ENCODE results near the gene CRTAC1.

The CRTAC1 gene

GRCh38 chr10:97974526-97975525 is 55.6 kb downstream of the CRTAC1 start:
- DNase-seq (ENCODE audit: low read depth), result no peak

GRCh38 chr10:97974100-97974499 is 56.3 kb downstream of the CRTAC1 start:
- no peak for DNase-seq (ENCODE audit: low read depth)

- DNase-seq (ENCODE audit: low read depth), result no peak
These were observed 60.8 kb downstream of the CRTAC1 start for GRCh38 chr10:97969538-97970079.

- DNase-seq (ENCODE audit: low read depth), result no peak
These were observed 65.7 kb downstream of the CRTAC1 start for GRCh38 chr10:97964748-97965147.

GRCh38 chr10:97961945-97962344 is 68.5 kb downstream of the CRTAC1 start:
- no peak for DNase-seq (ENCODE audit: low read depth)

GRCh38 chr10:97960269-97961056 is 70.0 kb downstream of the CRTAC1 start:
- no peak for DNase-seq (ENCODE audit: low read depth)

- no peak for DNase-seq (ENCODE audit: low read depth)
These were observed 81.0 kb downstream of the CRTAC1 start for GRCh38 chr10:97949462-97949861.

- DNase-seq (ENCODE audit: low read depth), result no peak
These were observed 81.6 kb downstream of the CRTAC1 start for GRCh38 chr10:97948822-97949221.

- no peak for DNase-seq (ENCODE audit: low read depth)
These were observed 85.6 kb downstream of the CRTAC1 start for GRCh38 chr10:97944772-97945171.

- no peak for DNase-seq (ENCODE audit: low read depth)
These were observed 87.1 kb downstream of the CRTAC1 start for GRCh38 chr10:97943294-97943693.

- DNase-seq (ENCODE audit: low read depth), result no peak
These were observed 89.9 kb downstream of the CRTAC1 start for GRCh38 chr10:97940534-97940933.

GRCh38 chr10:97939446-97939990 is 90.9 kb downstream of the CRTAC1 start:
- DNase-seq (ENCODE audit: low read depth), result no peak

GRCh38 chr10:97937928-97938327 is 92.5 kb downstream of the CRTAC1 start:
- DNase-seq (ENCODE audit: low read depth), result no peak

- DNase-seq (ENCODE audit: low read depth), result no peak
These were observed 93.4 kb downstream of the CRTAC1 start for GRCh38 chr10:97937054-97937453.

GRCh38 chr10:97936126-97936525 is 94.3 kb downstream of the CRTAC1 start:
- DNase-seq (ENCODE audit: low read depth), result no peak

- DNase-seq (ENCODE audit: low read depth), result no peak
These were observed 97.4 kb downstream of the CRTAC1 start for GRCh38 chr10:97932932-97933530.

GRCh38 chr10:97931041-97931440 is 99.4 kb downstream of the CRTAC1 start:
- DNase-seq (ENCODE audit: low read depth), result no peak

- no peak for DNase-seq (ENCODE audit: low read depth)
These were observed 101.5 kb downstream of the CRTAC1 start for GRCh38 chr10:97928897-97929296.

GRCh38 chr10:97927622-97928021 is 102.8 kb downstream of the CRTAC1 start:
- no peak for DNase-seq (ENCODE audit: low read depth)

GRCh38 chr10:97926055-97926454 is 104.4 kb downstream of the CRTAC1 start:
- no peak for DNase-seq (ENCODE audit: low read depth)

GRCh38 chr10:97925308-97925938 is 105.0 kb downstream of the CRTAC1 start:
- no peak for DNase-seq (ENCODE audit: low read depth)
